A673 (cell line): ENCODE data around the gene CDKAL1. TPM values are rescaled to one million over a fixed set of nuclear protein-coding genes. Genes with fewer than 3 reads are reported as not detected.

Experiments
- BruUV-seq: library from RNA; stranded (reverse); fragments of 400-500 nt; replicated peaks from 2 replicates; lab custom pipeline; 2021; lab: Mats Ljungman, UMichigan
- CTCF ChIA-PET: fragments of 300-600 bp; sonication (Branson Sonifier 250); formaldehyde crosslinking; loops from one replicate; lab custom pipeline; 2022; ENCODE audit warnings: antibody characterized with exemption; lab: Charles Lee
- POLR2A ChIA-PET: fragments of 300-600 bp; sonication (Branson Sonifier 250); formaldehyde crosslinking; loops from one replicate; lab custom pipeline; 2022; ENCODE audit warnings: antibody characterized with exemption; ENCODE audit not compliant: low non-redundant PET; lab: Charles Lee
- DNase-seq: peaks from one replicate; pipeline ENCODE4 v3.0.0-alpha.2; 2015; ENCODE audit warnings: low spot score
- H3K27ac ChIP-seq: fragments of 200-600 bp; sonication (generic); 2 replicates; pipeline ENCODE4 v1.5.1; 2016; ENCODE audit warnings: mixed run types, low read depth, mild to moderate bottlenecking, mixed read lengths, antibody characterized with exemption, low read length; ENCODE audit not compliant: poor library complexity, severe bottlenecking
- H3K27me3 ChIP-seq: fragments of 200-600 bp; sonication (generic); replicated peaks from 2 replicates; pipeline ENCODE4 v1.6.1; 2017; ENCODE audit warnings: mixed run types, low read depth, mild to moderate bottlenecking, mixed read lengths, antibody characterized with exemption, low read length; ENCODE audit not compliant: insufficient read depth, poor library complexity
- H3K36me3 ChIP-seq: fragments of 200-600 bp; sonication (generic); 2 replicates; pipeline ENCODE4 v1.6.1; 2016; ENCODE audit warnings: mixed run types, mild to moderate bottlenecking, mixed read lengths, antibody characterized with exemption, low read length; ENCODE audit not compliant: insufficient read depth, poor library complexity, severe bottlenecking
- H3K4me1 ChIP-seq: fragments of 200-600 bp; sonication (generic); 2 replicates; pipeline ENCODE4 v1.6.1; 2017; ENCODE audit warnings: mixed run types, mild to moderate bottlenecking, mixed read lengths, antibody characterized with exemption, low read length; ENCODE audit not compliant: insufficient read depth, poor library complexity, severe bottlenecking
- H3K4me3 ChIP-seq: fragments of 200-600 bp; sonication (generic); 2 replicates; pipeline ENCODE4 v1.5.1; 2016; ENCODE audit warnings: low read depth, mixed run types, mild to moderate bottlenecking, mixed read lengths, low read length; ENCODE audit not compliant: poor library complexity, severe bottlenecking
- H3K9me3 ChIP-seq: fragments of 200-600 bp; sonication (generic); 2 replicates; pipeline ENCODE4 v1.6.1; 2016; ENCODE audit warnings: mixed run types, low read depth, mild to moderate bottlenecking, mixed read lengths, antibody characterized with exemption, low read length; ENCODE audit not compliant: poor library complexity, severe bottlenecking
- EZH2 ChIP-seq: fragments of 200-600 bp; sonication (generic); IDR thresholded peaks from 2 replicates; pipeline ENCODE4 v1.6.1; 2017; ENCODE audit warnings: borderline replicate concordance, low read depth, mild to moderate bottlenecking, mixed read lengths, antibody characterized with exemption, low read length; ENCODE audit not compliant: poor library complexity, severe bottlenecking
- intact Hi-C: fragments of 100-400 bp; cut with micrococcal nuclease; formaldehyde crosslinking; loops from one replicate; pipeline ENCODE4 v1.10.0; 2022; ENCODE audit not compliant: unreplicated experiment
- total RNA-seq: library from RNA; stranded (reverse); gene quantifications from 2 replicates; pipeline ENCODE4 v1.2.3, GENCODE V29; 2021
- TF ChIP-seq, protein P1 (sequence below): fragments of 300-800, 200-600 bp; sonication (generic); conservative IDR thresholded peaks from 2 replicates; pipeline ENCODE4 v1.5.1; 2017; ENCODE audit warnings: low read depth, mild to moderate bottlenecking, antibody characterized with exemption, low read length, moderate library complexity, mixed read lengths

CDKAL1 gene
- total RNA-seq, 1 experiment from 2014 or later = 35.5 TPM

DNA sequence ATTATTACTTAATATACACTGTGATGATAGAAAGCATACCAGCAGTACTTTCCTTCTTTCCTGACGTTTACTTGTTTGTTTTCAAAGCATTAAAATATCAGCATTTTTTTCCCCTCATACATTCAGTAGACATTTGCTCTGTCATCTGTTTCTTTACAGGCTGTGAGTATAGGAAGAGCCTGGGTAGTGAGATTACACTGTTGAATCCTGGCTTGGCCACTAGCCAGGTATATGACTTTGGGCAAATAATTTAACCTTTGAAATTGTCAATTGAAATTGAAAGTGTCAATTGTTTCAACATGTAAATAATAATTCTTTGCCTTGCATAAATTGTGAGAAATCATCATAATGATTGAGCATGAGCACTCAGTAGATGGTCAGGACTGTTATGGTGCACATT is 336.2 kb downstream of the CDKAL1 start:
- no TSS peak for BruUV-seq
- no peaks in the 10 kb centered on the region for H3K9me3 ChIP-seq
- intact Hi-C loops = loop anchor here (5.0 to 10.0 kb wide), 3 partner anchors 116 to 314 kb away; no protein-coding TSS in a partner anchor
- no peak for DNase-seq
- CTCF ChIA-PET = no interaction called here
- H3K27ac ChIP-seq = no peak overlapping the region
- no peak for TF ChIP-seq EZH2
- TF ChIP-seq, protein P1, sequence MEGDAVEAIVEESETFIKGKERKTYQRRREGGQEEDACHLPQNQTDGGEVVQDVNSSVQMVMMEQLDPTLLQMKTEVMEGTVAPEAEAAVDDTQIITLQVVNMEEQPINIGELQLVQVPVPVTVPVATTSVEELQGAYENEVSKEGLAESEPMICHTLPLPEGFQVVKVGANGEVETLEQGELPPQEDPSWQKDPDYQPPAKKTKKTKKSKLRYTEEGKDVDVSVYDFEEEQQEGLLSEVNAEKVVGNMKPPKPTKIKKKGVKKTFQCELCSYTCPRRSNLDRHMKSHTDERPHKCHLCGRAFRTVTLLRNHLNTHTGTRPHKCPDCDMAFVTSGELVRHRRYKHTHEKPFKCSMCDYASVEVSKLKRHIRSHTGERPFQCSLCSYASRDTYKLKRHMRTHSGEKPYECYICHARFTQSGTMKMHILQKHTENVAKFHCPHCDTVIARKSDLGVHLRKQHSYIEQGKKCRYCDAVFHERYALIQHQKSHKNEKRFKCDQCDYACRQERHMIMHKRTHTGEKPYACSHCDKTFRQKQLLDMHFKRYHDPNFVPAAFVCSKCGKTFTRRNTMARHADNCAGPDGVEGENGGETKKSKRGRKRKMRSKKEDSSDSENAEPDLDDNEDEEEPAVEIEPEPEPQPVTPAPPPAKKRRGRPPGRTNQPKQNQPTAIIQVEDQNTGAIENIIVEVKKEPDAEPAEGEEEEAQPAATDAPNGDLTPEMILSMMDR = no peak
- H3K4me1 ChIP-seq = peaks cover 15% of the 10 kb centered on the region
- H3K36me3 ChIP-seq = no peaks in the 10 kb centered on the region
- no peaks in the 10 kb centered on the region for H3K27me3 ChIP-seq
- POLR2A ChIA-PET = no interaction called here
- H3K4me3 ChIP-seq = no peak overlapping the region

DNA sequence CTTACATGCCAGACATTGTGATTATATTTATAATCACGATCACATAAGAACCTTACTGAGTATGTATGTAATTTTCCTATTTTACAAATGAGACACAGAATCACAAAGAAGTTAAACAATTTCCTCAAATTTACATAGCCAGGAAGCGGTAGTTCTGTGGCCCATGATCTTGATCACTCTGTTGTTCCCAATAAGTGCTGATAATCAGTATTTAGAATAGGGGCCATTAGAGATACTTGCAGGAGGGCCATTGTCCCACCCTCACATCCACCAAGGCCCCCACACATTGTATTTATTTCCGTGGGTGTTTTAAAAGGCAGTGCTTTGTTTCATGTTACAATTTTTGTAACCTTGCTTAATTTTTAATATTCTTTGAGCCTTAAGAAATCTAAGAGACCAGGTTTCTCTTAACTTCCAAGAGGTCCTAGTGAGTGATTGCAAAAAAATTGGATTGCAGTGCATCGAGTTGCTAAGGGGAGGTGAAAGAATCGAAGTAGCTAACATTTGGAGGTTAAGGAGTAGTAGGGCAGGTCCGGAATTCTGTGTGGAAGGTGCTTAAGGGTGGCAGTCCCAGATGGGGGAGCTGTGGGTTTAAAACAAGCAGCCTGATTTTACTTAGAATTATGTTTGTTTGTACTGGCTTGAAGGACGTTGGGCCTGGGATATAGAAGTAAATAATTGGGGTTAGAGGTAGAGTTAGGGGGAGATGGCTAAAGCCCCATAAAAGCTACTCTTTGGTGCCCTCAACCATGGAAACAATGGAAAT is 339.4 kb downstream of the CDKAL1 start:
- ChIA-PET CTCF (no interaction called here), POLR2A (no interaction called here)

DNA sequence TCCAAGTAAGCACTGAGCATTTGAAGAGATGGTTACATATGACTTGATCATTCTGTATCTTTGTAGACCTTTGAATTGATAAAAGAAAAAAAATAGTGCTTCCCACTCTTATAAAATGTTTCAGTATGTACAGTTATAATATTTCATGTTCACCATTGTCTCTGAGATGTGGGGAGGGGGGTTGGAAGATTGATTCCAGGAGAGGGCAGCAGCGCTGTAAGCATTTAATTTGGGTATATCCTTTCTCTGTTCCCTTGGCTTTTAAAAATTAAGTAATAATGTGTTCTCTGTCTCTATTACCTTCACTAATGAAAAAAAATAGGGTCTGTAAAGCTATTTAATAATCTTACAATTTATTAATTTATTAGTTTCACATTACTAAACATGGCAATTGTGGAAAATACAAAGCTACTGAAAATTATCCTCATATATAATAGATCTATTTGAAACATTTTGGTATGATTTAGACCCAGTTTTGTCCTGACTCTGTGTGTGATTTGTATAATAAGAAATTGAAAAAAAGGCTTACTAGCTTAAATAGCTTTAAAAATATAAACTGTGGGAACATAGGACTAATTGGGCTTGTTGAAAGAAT is 341.2 kb downstream of the CDKAL1 start:
- H3K4me1 ChIP-seq = peaks cover 30% of the 10 kb centered on the region

More for the DNA sequence above, 339.4 kb downstream of the CDKAL1 start:
- no peaks in the 10 kb centered on the region for H3K36me3 ChIP-seq
- peak; percentile 27 for DNase-seq
- H3K4me1 ChIP-seq = peaks cover 31% of the 10 kb centered on the region
- H3K4me3 ChIP-seq = no peak overlapping the region
- intact Hi-C loops = loop anchor here (5.0 to 10.0 kb wide), 3 partner anchors 119 to 311 kb away; no protein-coding TSS in a partner anchor
- H3K27ac ChIP-seq = no peak overlapping the region
- no peak for TF ChIP-seq EZH2
- TF ChIP-seq, protein P1 = peak; percentile 47
- no peaks in the 10 kb centered on the region for H3K27me3 ChIP-seq
- H3K9me3 ChIP-seq = no peaks in the 10 kb centered on the region
- no TSS peak for BruUV-seq

More for the DNA sequence above, 341.2 kb downstream of the CDKAL1 start:
- no peaks in the 10 kb centered on the region for H3K9me3 ChIP-seq
- peak; percentile 75 for DNase-seq
- CTCF ChIA-PET = interaction anchor here (0.7 to 1.0 kb wide), 3 partner anchors 18 to 713 kb away, joined by 4 to 13 read pairs (median 8); no protein-coding TSS in a partner anchor
- TF ChIP-seq, protein P1 = peak; percentile 74
- no peak for TF ChIP-seq EZH2
- H3K4me3 ChIP-seq = no peak overlapping the region
- POLR2A ChIA-PET = interaction anchor here (0.6 kb wide), 1 partner anchor 21 kb away, joined by 3 read pairs; no protein-coding TSS in a partner anchor
- H3K36me3 ChIP-seq = no peaks in the 10 kb centered on the region
- H3K27ac ChIP-seq = peak overlapping the region; percentile 37
- intact Hi-C loops = loop anchor here (1.0 to 10.0 kb wide), 3 partner anchors 121 to 714 kb away; no protein-coding TSS in a partner anchor
- no TSS peak for BruUV-seq
- H3K27me3 ChIP-seq = no peaks in the 10 kb centered on the region
